ENCODE results near the gene SLC39A10. TPM values are rescaled to one million over a fixed set of nuclear protein-coding genes. Genes with fewer than 3 reads are reported as not detected.

SLC39A10 gene
- total RNA-seq, 1 donor from 2014 or later = 72.7 TPM

- Mint-ChIP-seq H3K9me3 (no peaks in the 10 kb centered on the region), H3K27me3 (ENCODE audit: low read depth) (no peaks in the 10 kb centered on the region), H3K4me3 (no peak overlapping the region), H3K36me3 (ENCODE audit: low read depth) (peaks cover 32% of the 10 kb centered on the region), H3K4me1 (no peaks in the 10 kb centered on the region), H3K27ac (ENCODE audit: unreplicated experiment) (no peak overlapping the region)
- TF ChIP-seq, protein P1, sequence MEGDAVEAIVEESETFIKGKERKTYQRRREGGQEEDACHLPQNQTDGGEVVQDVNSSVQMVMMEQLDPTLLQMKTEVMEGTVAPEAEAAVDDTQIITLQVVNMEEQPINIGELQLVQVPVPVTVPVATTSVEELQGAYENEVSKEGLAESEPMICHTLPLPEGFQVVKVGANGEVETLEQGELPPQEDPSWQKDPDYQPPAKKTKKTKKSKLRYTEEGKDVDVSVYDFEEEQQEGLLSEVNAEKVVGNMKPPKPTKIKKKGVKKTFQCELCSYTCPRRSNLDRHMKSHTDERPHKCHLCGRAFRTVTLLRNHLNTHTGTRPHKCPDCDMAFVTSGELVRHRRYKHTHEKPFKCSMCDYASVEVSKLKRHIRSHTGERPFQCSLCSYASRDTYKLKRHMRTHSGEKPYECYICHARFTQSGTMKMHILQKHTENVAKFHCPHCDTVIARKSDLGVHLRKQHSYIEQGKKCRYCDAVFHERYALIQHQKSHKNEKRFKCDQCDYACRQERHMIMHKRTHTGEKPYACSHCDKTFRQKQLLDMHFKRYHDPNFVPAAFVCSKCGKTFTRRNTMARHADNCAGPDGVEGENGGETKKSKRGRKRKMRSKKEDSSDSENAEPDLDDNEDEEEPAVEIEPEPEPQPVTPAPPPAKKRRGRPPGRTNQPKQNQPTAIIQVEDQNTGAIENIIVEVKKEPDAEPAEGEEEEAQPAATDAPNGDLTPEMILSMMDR (conservative IDR thresholded peaks at IDR 0.05) = no peak
- DNase-seq (ENCODE audit: low read depth, low spot score) = no peak
Observed at GRCh38 chr2:195716466-195716865, 59.4 kb downstream of the SLC39A10 start.

GRCh38 chr2:195721042-195721441 lies 64.0 kb downstream of the SLC39A10 start:
- H3K36me3 Mint-ChIP-seq (ENCODE audit: low read depth) = peaks cover 27% of the 10 kb centered on the region
- TF ChIP-seq, protein P1 (conservative IDR thresholded peaks at IDR 0.05) = no peak
- DNase-seq (ENCODE audit: low read depth, low spot score) = no peak
- H3K4me3 Mint-ChIP-seq = no peak overlapping the region
- no peaks in the 10 kb centered on the region for H3K27me3 Mint-ChIP-seq (ENCODE audit: low read depth)
- H3K4me1 Mint-ChIP-seq = peaks cover 8% of the 10 kb centered on the region
- no peaks in the 10 kb centered on the region for H3K9me3 Mint-ChIP-seq
- no peak overlapping the region for H3K27ac Mint-ChIP-seq (ENCODE audit: unreplicated experiment)

DNA sequence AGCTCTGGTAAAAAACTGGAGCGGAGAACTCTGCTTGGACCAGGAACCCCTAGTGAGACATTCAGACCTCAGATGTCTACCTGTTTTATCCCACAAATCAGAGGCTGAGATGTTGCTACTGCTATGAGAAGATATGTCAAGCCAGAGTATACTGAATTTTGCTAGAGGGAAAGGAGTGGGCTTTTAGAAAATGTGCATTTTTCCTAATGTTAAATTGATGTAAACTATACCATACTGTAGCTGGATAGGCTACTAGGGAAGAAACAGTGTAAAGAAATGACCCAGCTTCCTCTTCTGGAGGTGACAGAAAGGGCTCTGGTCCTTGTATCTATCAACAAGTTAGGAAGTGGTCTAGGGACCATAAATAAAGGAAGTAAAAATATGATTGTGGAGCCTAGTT lies 65.0 kb downstream of the SLC39A10 start:
- Mint-ChIP-seq H3K27ac (ENCODE audit: unreplicated experiment) (no peak overlapping the region), H3K36me3 (ENCODE audit: low read depth) (peaks cover 24% of the 10 kb centered on the region), H3K27me3 (ENCODE audit: low read depth) (no peaks in the 10 kb centered on the region), H3K9me3 (no peaks in the 10 kb centered on the region), H3K4me1 (peaks cover 8% of the 10 kb centered on the region), H3K4me3 (no peak overlapping the region)
- DNase-seq (ENCODE audit: low read depth, low spot score) = no peak
- TF ChIP-seq, protein P1 (conservative IDR thresholded peaks at IDR 0.05) = no peak

DNA sequence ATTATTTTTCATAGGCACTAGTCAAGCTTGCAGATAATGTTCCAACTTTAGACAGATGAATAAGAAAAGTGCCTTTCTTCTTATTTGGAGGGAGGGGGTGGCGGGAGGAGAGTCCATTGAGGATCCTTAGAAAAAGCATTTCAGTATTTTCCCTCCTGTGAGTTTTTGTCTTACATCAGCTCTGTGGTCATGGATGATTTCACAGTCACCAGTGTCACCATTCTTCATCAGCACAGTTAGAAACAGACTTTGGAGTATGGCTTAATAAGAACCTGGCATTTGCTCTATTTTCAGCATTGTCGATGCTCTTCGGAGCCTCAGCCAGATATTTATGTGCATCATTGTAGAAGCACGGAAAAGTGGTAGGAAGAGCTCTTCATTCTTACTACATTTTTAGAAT lies 70.1 kb downstream of the SLC39A10 start:
- Mint-ChIP-seq H3K27me3 (ENCODE audit: low read depth) (no peaks in the 10 kb centered on the region), H3K27ac (ENCODE audit: unreplicated experiment) (no peak overlapping the region), H3K9me3 (no peaks in the 10 kb centered on the region), H3K36me3 (ENCODE audit: low read depth) (peaks cover 33% of the 10 kb centered on the region), H3K4me1 (peaks cover 8% of the 10 kb centered on the region), H3K4me3 (no peak overlapping the region)
- DNase-seq (ENCODE audit: low read depth, low spot score) = no peak
- TF ChIP-seq, protein P1 (conservative IDR thresholded peaks at IDR 0.05) = no peak

- Mint-ChIP-seq H3K4me3 (no peak overlapping the region), H3K27me3 (ENCODE audit: low read depth) (no peaks in the 10 kb centered on the region), H3K9me3 (no peaks in the 10 kb centered on the region), H3K4me1 (no peaks in the 10 kb centered on the region), H3K27ac (ENCODE audit: unreplicated experiment) (no peak overlapping the region), H3K36me3 (ENCODE audit: low read depth) (peaks cover 33% of the 10 kb centered on the region)
- DNase-seq (ENCODE audit: low read depth, low spot score) = no peak
- TF ChIP-seq, protein P1 (conservative IDR thresholded peaks at IDR 0.05) = no peak
Observed at GRCh38 chr2:195730912-195731311, 73.9 kb downstream of the SLC39A10 start.

DNA sequence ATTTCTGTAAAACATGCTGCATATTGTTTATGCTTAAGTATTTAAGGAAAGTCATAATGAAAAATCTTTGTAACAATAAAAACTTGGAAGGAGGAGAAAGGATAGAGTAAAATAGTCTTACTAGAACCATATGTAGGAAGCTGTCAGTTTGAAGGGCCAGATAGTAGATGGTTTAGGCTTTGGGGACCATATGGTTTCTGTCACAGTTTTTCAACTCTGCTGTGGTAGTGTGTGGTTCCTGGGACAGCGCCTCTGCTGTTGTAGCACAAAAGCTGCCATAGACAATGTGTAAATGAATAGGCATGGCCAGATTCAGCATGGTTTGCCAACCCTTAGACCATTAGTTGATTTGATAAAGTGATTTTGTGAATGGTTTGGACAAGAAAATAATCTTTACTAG lies 75.5 kb downstream of the SLC39A10 start:
- TF ChIP-seq, protein P1 (conservative IDR thresholded peaks at IDR 0.05) = no peak
- Mint-ChIP-seq H3K4me3 (no peak overlapping the region), H3K27ac (ENCODE audit: unreplicated experiment) (no peak overlapping the region), H3K36me3 (ENCODE audit: low read depth) (peaks cover 33% of the 10 kb centered on the region), H3K4me1 (no peaks in the 10 kb centered on the region), H3K27me3 (ENCODE audit: low read depth) (no peaks in the 10 kb centered on the region), H3K9me3 (no peaks in the 10 kb centered on the region)
- no peak for DNase-seq (ENCODE audit: low read depth, low spot score)
